Measurements from ENCODE around the gene UGT1A10.

- no peak for TF ChIP-seq POLR2A (IDR thresholded peaks at IDR 0.05; ENCODE audit: low read depth, low read length)
- no peak for TF ChIP-seq SPI1 (IDR thresholded peaks at IDR 0.05; ENCODE audit: low read depth, low read length)
These were observed 184.9 kb downstream of the UGT1A10 start for GRCh38 chr2:233821196-233821595.
